Stimulated activated CD4-positive, alpha-beta T cell treated with anti-CD3 and anti-CD28 coated beads, TNF-alpha, amount 100 ng/mL, for 4 hours (primary cell): ENCODE data around the gene HECW1.
"Not testable (repeated sequence)": the region's sequence is repeated elsewhere in the genome, so short reads cannot be mapped to it uniquely, and the experiment has no call there.

ENCODE experiments used
- DNase-seq, 3 experiments: peaks; one replicate each; pipeline ENCODE4 v3.0.0-alpha.2; 2020; ENCODE audit warnings: low read depth in 3 of 3

Gene HECW1

GRCh38 chr7:43208242-43208641, 95.8 kb downstream of the HECW1 start:
- DNase-seq = no peak

- not testable (repeated sequence) for DNase-seq
Measured at GRCh38 chr7:43210539-43210938, 98.1 kb downstream of the HECW1 start.

GRCh38 chr7:43211286-43211685, 98.8 kb downstream of the HECW1 start:
- DNase-seq = no peak

GRCh38 chr7:43211693-43212092, 99.2 kb downstream of the HECW1 start:
- DNase-seq = no peak

GRCh38 chr7:43212921-43213320, 100.5 kb downstream of the HECW1 start:
- DNase-seq = no peak

GRCh38 chr7:43215061-43215460, 102.6 kb downstream of the HECW1 start:
- DNase-seq = no peak

GRCh38 chr7:43217055-43217454, 104.6 kb downstream of the HECW1 start:
- DNase-seq = no peak

GRCh38 chr7:43218901-43219300, 106.5 kb downstream of the HECW1 start:
- DNase-seq = not testable (repeated sequence)

- no peak for DNase-seq
Measured at GRCh38 chr7:43220250-43220649, 107.8 kb downstream of the HECW1 start.

GRCh38 chr7:43220742-43221141, 108.3 kb downstream of the HECW1 start:
- no peak for DNase-seq

- no peak for DNase-seq
Measured at GRCh38 chr7:43229801-43230200, 117.4 kb downstream of the HECW1 start.

- no peak for DNase-seq
Measured at GRCh38 chr7:43232366-43232765, 119.9 kb downstream of the HECW1 start.

- DNase-seq = no peak
Measured at GRCh38 chr7:43234073-43234472, 121.6 kb downstream of the HECW1 start.

- DNase-seq = no peak
Measured at GRCh38 chr7:43234968-43235367, 122.5 kb downstream of the HECW1 start.

GRCh38 chr7:43240565-43240964, 128.1 kb downstream of the HECW1 start:
- no peak for DNase-seq

GRCh38 chr7:43242628-43243255, 130.3 kb downstream of the HECW1 start:
- no peak for DNase-seq

GRCh38 chr7:43244232-43244631, 131.8 kb downstream of the HECW1 start:
- no peak for DNase-seq

- DNase-seq = no peak
Measured at GRCh38 chr7:43244784-43245183, 132.3 kb downstream of the HECW1 start.

GRCh38 chr7:43247757-43248156, 135.3 kb downstream of the HECW1 start:
- DNase-seq = no peak

GRCh38 chr7:43248553-43248952, 136.1 kb downstream of the HECW1 start:
- no peak for DNase-seq

GRCh38 chr7:43248961-43249822, 136.7 kb downstream of the HECW1 start:
- no peak for DNase-seq

GRCh38 chr7:43249823-43250145, 137.3 kb downstream of the HECW1 start:
- no peak for DNase-seq
